HUES6 (cell line): Measurements from ENCODE around the gene MUC4.

Experiments
- H3K27ac ChIP-seq: 2 replicates; pipeline ENCODE4 v1.7.0; 2013; ENCODE audit warnings: low read depth, mild to moderate bottlenecking, low read length, inconsistent platforms
- H3K27me3 ChIP-seq: 2 replicates; pipeline ENCODE4 v1.6.1; 2013; ENCODE audit warnings: low read length; ENCODE audit not compliant: control insufficient read depth, insufficient read depth
- H3K36me3 ChIP-seq: 2 replicates; pipeline ENCODE4 v1.6.1; 2013; ENCODE audit warnings: low read length; ENCODE audit not compliant: control insufficient read depth, insufficient read depth
- H3K4me1 ChIP-seq: 2 replicates; pipeline ENCODE4 v1.6.1; 2013; ENCODE audit warnings: low read length; ENCODE audit not compliant: control insufficient read depth, insufficient read depth
- H3K4me3 ChIP-seq: 2 replicates; pipeline ENCODE4 v1.5.1; 2013; ENCODE audit warnings: low read depth, low read length
- H3K9ac ChIP-seq: one replicate; pipeline ENCODE4 v1.6.1; 2013; ENCODE audit warnings: mild to moderate bottlenecking, low read length
- H3K9me3 ChIP-seq: 2 replicates; pipeline ENCODE4 v1.6.1; 2013; ENCODE audit warnings: low read depth, low read length; ENCODE audit not compliant: control insufficient read depth, insufficient read depth

MUC4 gene, protein sequence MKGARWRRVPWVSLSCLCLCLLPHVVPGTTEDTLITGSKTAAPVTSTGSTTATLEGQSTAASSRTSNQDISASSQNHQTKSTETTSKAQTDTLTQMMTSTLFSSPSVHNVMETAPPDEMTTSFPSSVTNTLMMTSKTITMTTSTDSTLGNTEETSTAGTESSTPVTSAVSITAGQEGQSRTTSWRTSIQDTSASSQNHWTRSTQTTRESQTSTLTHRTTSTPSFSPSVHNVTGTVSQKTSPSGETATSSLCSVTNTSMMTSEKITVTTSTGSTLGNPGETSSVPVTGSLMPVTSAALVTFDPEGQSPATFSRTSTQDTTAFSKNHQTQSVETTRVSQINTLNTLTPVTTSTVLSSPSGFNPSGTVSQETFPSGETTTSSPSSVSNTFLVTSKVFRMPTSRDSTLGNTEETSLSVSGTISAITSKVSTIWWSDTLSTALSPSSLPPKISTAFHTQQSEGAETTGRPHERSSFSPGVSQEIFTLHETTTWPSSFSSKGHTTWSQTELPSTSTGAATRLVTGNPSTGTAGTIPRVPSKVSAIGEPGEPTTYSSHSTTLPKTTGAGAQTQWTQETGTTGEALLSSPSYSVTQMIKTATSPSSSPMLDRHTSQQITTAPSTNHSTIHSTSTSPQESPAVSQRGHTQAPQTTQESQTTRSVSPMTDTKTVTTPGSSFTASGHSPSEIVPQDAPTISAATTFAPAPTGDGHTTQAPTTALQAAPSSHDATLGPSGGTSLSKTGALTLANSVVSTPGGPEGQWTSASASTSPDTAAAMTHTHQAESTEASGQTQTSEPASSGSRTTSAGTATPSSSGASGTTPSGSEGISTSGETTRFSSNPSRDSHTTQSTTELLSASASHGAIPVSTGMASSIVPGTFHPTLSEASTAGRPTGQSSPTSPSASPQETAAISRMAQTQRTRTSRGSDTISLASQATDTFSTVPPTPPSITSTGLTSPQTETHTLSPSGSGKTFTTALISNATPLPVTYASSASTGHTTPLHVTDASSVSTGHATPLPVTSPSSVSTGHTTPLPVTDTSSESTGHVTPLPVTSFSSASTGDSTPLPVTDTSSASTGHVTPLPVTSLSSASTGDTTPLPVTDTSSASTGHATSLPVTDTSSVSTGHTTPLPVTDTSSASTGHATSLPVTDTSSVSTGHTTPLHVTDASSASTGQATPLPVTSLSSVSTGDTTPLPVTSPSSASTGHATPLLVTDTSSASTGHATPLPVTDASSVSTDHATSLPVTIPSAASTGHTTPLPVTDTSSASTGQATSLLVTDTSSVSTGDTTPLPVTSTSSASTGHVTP (N-terminal part only)

DNA sequence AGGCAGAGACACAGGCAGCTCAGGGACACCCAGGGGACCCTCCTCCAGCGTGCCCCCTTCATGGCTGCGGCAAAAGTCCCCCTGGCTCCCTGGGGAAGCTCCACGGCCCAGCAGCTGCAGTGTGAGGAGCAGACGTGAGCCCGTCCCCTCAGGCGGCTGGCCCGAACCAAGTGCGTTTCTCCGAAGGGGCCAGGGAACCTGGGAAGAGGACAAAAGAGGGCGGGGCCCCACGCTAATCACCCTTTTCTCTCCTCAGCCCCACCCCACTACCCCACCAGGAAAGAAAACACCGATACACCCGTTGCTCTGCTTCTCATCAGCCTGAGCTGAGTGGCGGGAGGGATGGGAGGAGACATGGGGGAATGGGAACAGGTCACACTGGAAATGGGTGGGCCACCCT lies at the start of gene MUC4:
TSS of gene MUC4 (minus strand) at position 174 of the 400 bp plus-strand sequence. CDS start at position 62, 112 bp downstream.
- no peaks in the 10 kb centered on the region for H3K9me3 ChIP-seq
- peaks cover 4% of the 10 kb centered on the region; the same call in 1 of the 2 replicates for H3K27me3 ChIP-seq
- peak within 1 kb of the TSS; percentile 51 for H3K9ac ChIP-seq
- peaks cover 52% of the 10 kb centered on the region for H3K4me1 ChIP-seq
- H3K36me3 ChIP-seq = no peaks in the 10 kb centered on the region
- peak within 1 kb of the TSS; percentile 46 for H3K4me3 ChIP-seq
- no peak within 1 kb of the TSS for H3K27ac ChIP-seq

DNA sequence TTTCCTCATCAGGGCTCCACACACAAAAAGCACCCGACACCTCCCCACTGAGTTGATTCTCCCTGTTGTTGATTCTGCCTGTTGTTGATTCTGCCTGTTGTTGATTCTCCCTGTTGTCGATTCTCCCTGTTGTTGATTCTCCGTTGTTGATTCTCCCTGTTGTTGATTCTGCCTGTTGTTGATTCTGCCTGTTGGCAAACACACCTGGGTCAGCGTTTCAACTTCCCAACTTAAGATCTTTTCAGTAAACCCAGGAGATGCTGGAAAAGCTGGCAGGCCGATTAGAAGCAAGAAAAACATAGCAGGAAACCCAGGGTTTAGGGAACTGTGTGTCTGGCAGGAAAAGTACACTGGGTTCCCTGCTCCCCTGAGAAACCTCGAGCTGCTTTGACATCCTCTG lies 48.7 kb upstream of the MUC4 start:
- Histone ChIP-seq H3K36me3 (peaks cover 6% of the 10 kb centered on the region), H3K27ac (no peak overlapping the region), H3K4me3 (no peak overlapping the region)

DNA sequence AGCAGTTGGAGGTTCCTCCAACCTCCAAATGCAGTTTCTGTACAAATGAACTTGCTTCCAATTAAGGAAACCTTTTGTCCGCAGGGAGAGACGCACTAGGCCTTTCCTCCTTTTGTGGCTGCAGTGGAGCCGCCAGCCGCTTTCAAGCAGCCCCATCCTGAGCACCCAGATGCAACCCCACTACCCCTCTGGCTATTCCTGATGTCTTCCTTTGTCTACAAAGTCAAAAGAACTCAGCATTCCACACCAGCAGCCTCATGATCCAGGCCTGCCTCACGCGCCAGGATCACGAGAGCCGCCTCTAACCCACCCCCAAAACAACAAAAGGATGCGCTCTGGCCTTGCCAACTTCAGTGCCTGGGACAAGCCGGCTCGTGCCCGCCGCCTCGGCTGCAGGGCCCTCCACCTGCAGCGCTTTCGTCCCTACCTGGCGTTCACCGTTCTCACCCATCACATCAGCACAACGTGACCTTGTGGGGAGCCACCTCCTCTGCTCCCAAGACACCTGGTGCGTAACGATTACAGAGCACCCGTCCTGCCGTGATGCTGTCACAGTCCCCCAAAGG lies 48.2 kb upstream of the MUC4 start:
- Histone ChIP-seq H3K27me3 (no peaks in the 10 kb centered on the region), H3K9ac (peak overlapping the region; percentile 54), H3K4me3 (no peak overlapping the region), H3K27ac (no peak overlapping the region), H3K36me3 (peaks cover 4% of the 10 kb centered on the region; the same call in 1 of the 2 replicates), H3K9me3 (no peaks in the 10 kb centered on the region), H3K4me1 (peaks cover 19% of the 10 kb centered on the region; the same call in 1 of the 2 replicates)

More for the DNA sequence above, 48.7 kb upstream of the MUC4 start:
- H3K9ac ChIP-seq = peak overlapping the region; percentile 54
- H3K27me3 ChIP-seq = no peaks in the 10 kb centered on the region
- H3K9me3 ChIP-seq = no peaks in the 10 kb centered on the region
- H3K4me1 ChIP-seq = peaks cover 19% of the 10 kb centered on the region; the same call in 1 of the 2 replicates

DNA sequence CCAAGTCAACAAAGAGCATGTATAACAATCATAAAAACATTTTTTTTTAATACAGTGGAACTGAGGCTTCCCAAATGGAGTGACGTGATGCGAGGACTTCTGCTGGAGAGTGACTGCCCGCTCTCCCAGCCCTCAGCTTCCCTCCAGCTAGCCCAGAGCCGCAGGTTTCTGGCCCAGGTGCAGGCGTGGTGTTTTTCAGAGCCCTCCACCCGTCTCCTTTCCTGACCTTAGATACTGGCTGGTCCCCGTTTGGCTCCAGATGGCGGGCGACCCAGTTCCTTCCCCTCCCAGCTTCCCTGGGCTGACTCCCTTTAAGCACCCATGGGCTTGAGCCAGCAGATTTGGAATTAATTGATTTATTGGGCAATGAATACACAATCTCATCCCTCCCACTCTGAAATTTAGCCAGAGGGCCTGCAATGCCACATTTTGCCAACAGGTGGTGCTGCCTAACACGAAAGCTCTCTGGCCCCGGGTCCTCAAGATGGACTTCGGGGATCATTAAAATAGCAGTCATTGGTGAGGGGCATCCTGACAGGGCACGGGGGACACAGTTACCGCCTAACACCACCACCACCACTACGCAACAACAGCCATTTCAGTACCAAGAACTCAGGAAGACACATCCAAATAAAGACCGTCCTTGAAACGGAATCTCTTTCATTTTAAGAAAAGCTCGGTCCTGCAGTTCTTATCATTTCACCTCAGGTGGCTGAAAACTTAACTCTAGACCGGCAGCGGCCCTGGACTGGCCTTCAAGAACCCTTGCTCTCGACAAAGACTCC lies 47.5 kb upstream of the MUC4 start:
- peak overlapping the region; percentile 2 for H3K9ac ChIP-seq
- no peaks in the 10 kb centered on the region for H3K27me3 ChIP-seq
- 0 out of 2 replicates have a peak overlapping the region, but pooled peaks have one; percentile 10 for H3K4me3 ChIP-seq
- H3K4me1 ChIP-seq = peaks cover 19% of the 10 kb centered on the region; the same call in 1 of the 2 replicates
- no peak overlapping the region for H3K27ac ChIP-seq
- H3K36me3 ChIP-seq = peaks cover 4% of the 10 kb centered on the region; the same call in 1 of the 2 replicates
- H3K9me3 ChIP-seq = no peaks in the 10 kb centered on the region

DNA sequence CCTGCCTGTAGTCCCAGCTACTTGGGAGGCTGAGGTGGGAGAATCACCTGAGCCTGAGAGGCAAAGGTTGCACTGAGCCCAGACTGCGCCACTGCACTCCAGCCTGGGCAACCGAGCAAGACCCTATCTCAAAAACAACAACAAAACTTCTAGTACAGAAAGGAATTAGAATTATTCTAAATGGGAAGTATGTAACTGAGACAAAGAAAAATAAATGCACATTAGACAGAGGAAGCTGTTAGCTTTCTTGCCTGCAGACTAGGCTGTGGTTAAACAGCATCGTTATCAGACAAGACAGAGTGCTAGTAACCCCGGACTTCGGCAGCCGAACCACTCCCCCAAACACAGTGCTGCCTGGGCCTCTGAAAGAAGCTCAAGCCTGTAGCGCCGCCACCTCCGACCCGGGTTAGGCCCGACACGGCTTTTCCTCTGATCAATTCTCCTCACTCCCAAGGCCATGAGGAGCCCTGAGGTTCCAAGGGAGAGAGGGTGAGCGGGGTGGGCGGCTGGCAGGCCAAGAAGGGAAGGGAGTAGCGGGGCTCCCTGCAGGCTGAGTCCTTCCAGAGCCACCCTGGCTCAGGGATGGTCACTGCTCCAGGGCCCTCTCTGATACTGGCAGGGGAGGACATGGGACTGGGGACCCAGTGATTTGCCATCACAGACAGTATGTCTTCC lies 44.8 kb upstream of the MUC4 start:
- Histone ChIP-seq H3K9me3 (no peaks in the 10 kb centered on the region), H3K36me3 (no peaks in the 10 kb centered on the region), H3K4me3 (no peak overlapping the region), H3K9ac (no peak overlapping the region), H3K27ac (no peak overlapping the region), H3K27me3 (no peaks in the 10 kb centered on the region), H3K4me1 (peaks cover 22% of the 10 kb centered on the region; the same call in 1 of the 2 replicates)

DNA sequence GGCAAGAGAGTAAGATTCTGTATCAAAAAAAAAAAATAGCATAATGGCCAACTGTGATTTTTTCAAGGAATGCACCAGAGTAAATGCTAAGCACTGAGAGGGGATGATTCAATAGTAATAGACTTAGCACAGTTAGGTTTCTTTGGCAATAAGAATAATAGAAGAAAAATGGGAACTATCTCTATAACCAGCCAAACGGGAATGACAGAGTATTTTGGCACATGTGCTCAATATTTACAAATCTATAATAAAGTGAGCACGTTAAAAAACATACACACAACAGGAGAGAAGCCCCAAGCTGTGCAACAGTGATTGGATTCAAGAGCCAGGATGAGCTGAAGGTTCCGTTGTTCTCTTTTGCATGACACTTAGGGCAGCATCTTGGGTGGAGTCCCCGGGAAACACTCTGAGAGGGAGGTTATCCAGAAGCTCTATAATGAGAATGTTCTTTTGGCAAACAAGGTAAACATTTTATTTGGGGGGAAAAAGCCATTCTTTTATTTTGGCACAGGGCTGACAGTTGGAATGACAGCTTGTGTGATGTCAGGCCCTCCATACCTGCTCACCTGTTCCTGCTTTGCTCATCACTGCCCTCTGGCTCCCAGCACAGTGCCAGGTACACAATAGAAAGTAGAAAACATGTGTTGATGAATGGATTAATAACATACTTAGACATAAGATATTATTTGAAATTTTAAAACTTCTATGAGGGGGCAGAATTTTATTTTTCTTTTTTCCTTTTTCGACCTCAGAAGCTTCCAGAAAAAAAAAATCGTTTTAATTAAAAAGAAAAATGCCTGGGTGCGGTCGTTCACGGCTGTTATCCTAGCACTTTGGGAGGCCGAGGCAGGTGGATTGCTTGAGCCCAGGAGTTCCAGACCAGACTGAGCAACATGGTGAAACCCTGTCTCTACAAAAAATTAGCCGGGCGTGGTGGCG lies 44.0 kb upstream of the MUC4 start:
- peaks cover 22% of the 10 kb centered on the region; the same call in 1 of the 2 replicates for H3K4me1 ChIP-seq
- no peaks in the 10 kb centered on the region for H3K9me3 ChIP-seq
- no peak overlapping the region for H3K4me3 ChIP-seq
- no peaks in the 10 kb centered on the region for H3K36me3 ChIP-seq
- H3K9ac ChIP-seq = no peak overlapping the region
- no peak overlapping the region for H3K27ac ChIP-seq
- H3K27me3 ChIP-seq = no peaks in the 10 kb centered on the region

DNA sequence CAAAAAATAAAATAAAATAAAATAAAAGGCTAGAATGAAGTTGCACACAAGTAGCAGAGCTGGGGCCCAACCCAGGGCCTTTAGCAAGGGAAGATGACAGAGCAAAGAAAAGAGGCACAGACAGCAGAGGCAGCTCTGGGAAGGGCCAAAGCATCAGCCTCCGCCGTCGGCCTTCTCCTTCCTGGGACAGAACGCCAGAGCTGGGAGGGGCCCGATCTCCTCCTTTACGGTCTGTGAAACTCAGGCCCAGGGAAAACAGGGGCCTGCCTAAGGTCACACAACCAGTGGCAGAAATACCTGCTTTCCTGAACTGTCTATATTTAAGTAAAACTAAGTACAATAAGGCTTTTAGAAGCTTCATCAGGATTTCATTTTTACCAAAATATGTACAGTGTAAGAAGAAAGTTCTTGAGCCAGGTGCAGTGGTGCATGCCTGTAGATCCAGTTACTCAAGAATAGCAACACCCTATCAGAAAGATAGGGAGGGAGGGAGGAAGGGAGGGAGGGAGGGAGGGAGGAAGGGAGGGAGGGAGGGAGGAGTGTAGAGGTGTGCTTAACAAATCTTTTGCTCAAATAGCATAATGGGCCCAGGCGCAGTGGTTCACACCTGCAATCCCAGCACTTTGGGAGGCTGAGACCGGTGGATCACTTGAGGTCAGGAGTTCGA lies 43.0 kb upstream of the MUC4 start:
- no peaks in the 10 kb centered on the region for H3K27me3 ChIP-seq
- no peaks in the 10 kb centered on the region for H3K36me3 ChIP-seq
- peaks cover 13% of the 10 kb centered on the region; the same call in 1 of the 2 replicates for H3K4me1 ChIP-seq
- H3K9ac ChIP-seq = no peak overlapping the region
- H3K27ac ChIP-seq = no peak overlapping the region
- no peaks in the 10 kb centered on the region for H3K9me3 ChIP-seq
- no peak overlapping the region for H3K4me3 ChIP-seq

DNA sequence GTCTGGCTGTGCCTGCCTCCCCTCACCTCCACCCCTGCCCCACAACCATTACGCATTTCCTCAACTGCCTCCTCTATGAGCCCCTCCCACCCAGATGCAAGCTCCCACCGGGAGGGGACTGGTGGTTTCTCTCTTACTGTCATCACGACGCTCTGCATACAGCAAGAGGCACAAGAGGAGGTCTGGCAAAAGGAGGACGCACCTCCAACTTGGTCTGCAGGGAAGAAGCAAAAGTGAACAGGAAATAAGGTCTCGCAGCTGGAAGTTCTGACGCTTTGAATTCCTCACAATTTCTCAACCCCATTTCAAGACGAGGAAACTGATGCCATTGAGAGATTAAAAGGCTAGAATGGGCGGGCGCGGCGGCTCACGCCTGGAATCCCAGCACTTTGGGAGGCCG lies 42.3 kb upstream of the MUC4 start:
- H3K4me1 ChIP-seq = peaks cover 7% of the 10 kb centered on the region; the same call in 1 of the 2 replicates
- no peaks in the 10 kb centered on the region for H3K27me3 ChIP-seq
- H3K9me3 ChIP-seq = peaks cover 3% of the 10 kb centered on the region; the same call in 1 of the 2 replicates
- H3K9ac ChIP-seq = no peak overlapping the region
- no peak overlapping the region for H3K27ac ChIP-seq
- no peaks in the 10 kb centered on the region for H3K36me3 ChIP-seq
- H3K4me3 ChIP-seq = no peak overlapping the region
